OCI-LY1 (cell line): Measurements from ENCODE around the gene PDK1.

Experiments used
- H2AFZ ChIP-seq: fragments of 200-600 bp; sonication (generic), shearing (Covaris generic); 2 replicates; pipeline ENCODE4 v1.6.0; 2014; ENCODE audit warnings: antibody characterized with exemption, mild to moderate bottlenecking, low read length
- H3F3A ChIP-seq: fragments of 200-600 bp; sonication (generic), shearing (Covaris generic); 2 replicates; pipeline ENCODE4 v1.6.0; 2014; ENCODE audit warnings: mild to moderate bottlenecking, antibody characterized with exemption, low read length, moderate library complexity; ENCODE audit not compliant: insufficient read depth
- H3K27ac ChIP-seq: fragments of 200-600 bp; sonication (generic); 2 replicates; pipeline ENCODE4 v1.5.1; 2014; ENCODE audit warnings: low read length, mixed run types, mild to moderate bottlenecking, low read depth; ENCODE audit not compliant: poor library complexity, severe bottlenecking
- H3K27me3 ChIP-seq: fragments of 200-600 bp; sonication (generic); 2 replicates; pipeline ENCODE4 v1.6.0; 2014; ENCODE audit warnings: antibody characterized with exemption, mild to moderate bottlenecking, low read length, moderate library complexity; ENCODE audit not compliant: insufficient read depth
- H3K36me3 ChIP-seq: fragments of 200-600 bp; sonication (generic); 2 replicates; pipeline ENCODE4 v1.6.1; 2014; ENCODE audit warnings: mild to moderate bottlenecking, antibody characterized with exemption, low read length, moderate library complexity, mixed read lengths; ENCODE audit not compliant: insufficient read depth
- H3K4me1 ChIP-seq: fragments of 200-600 bp; sonication (generic); 2 replicates; pipeline ENCODE4 v1.5.1; 2014; ENCODE audit warnings: mild to moderate bottlenecking, low read length, moderate library complexity; ENCODE audit not compliant: insufficient read depth, severe bottlenecking
- H3K4me2 ChIP-seq: fragments of 200-600 bp; sonication (generic), shearing (Covaris generic); 2 replicates; pipeline ENCODE4 v1.6.1; 2014; ENCODE audit warnings: low read length
- H3K4me3 ChIP-seq: fragments of 200-600 bp; sonication (generic); 2 replicates; pipeline ENCODE4 v1.5.1; 2014; ENCODE audit warnings: low read length, low read depth, mild to moderate bottlenecking, mixed read lengths; ENCODE audit not compliant: poor library complexity, severe bottlenecking
- H3K79me2 ChIP-seq: fragments of 200-600 bp; shearing (Covaris generic); 2 replicates; pipeline ENCODE4 v1.6.1; 2016; ENCODE audit warnings: mixed run types, low read length, mixed read lengths; ENCODE audit not compliant: insufficient read depth
- H3K9ac ChIP-seq: fragments of 200-600 bp; sonication (generic), shearing (Covaris generic); 2 replicates; pipeline ENCODE4 v1.6.1; 2014; ENCODE audit warnings: mild to moderate bottlenecking, low read length, mixed read lengths
- H3K9me2 ChIP-seq: fragments of 200-600 bp; sonication (generic), shearing (Covaris generic); 2 replicates; pipeline ENCODE4 v1.6.1; 2014; ENCODE audit warnings: low read depth, mild to moderate bottlenecking, low read length, mixed read lengths
- H3K9me3 ChIP-seq: fragments of 200-600 bp; shearing (Covaris generic); 2 replicates; pipeline ENCODE4 v1.6.1; 2014; ENCODE audit warnings: low read length, mixed read lengths
- H4K20me1 ChIP-seq: fragments of 200-600 bp; sonication (generic), shearing (Covaris generic); 2 replicates; pipeline ENCODE4 v1.6.0; 2016; ENCODE audit warnings: mild to moderate bottlenecking, low read length; ENCODE audit not compliant: insufficient read depth
- CTCF ChIP-seq: fragments of 200-600 bp; sonication (generic), shearing (Covaris generic); IDR thresholded peaks from 2 replicates; pipeline ENCODE4 v1.5.1; 2017; ENCODE audit warnings: mild to moderate bottlenecking, antibody characterized with exemption, low read length, moderate library complexity, mixed read lengths
- EZH2 ChIP-seq: fragments of 200-600 bp; sonication (generic), shearing (Covaris generic); IDR thresholded peaks from 2 replicates; pipeline ENCODE4 v1.8.0; 2017; ENCODE audit warnings: borderline replicate concordance, mixed run types, mild to moderate bottlenecking, antibody characterized with exemption, low read length, moderate library complexity, mixed read lengths

PDK1 gene

GRCh38 chr2:172613615-172614231 is 57.8 kb downstream of the PDK1 start:
- H2AFZ ChIP-seq: no peak overlapping the region
- no peak overlapping the region for H3K9ac ChIP-seq
- H3K4me3 ChIP-seq: no peak overlapping the region
- no peak overlapping the region for H3K27ac ChIP-seq
- H3K9me3 ChIP-seq: no peaks in the 10 kb centered on the region
- no peaks in the 10 kb centered on the region for H3K27me3 ChIP-seq
- no peaks in the 10 kb centered on the region for H3K79me2 ChIP-seq
- no peaks in the 10 kb centered on the region for H4K20me1 ChIP-seq
- no peak overlapping the region for H3K4me2 ChIP-seq
- no peaks in the 10 kb centered on the region for H3F3A ChIP-seq
- no peak for TF ChIP-seq CTCF
- TF ChIP-seq EZH2: no peak
- H3K36me3 ChIP-seq: no peaks in the 10 kb centered on the region; the same call in 1 of the 2 replicates
- no peaks in the 10 kb centered on the region for H3K4me1 ChIP-seq
- H3K9me2 ChIP-seq: no peaks in the 10 kb centered on the region

GRCh38 chr2:172614932-172615331 is 59.0 kb downstream of the PDK1 start:
- TF ChIP-seq CTCF: no peak
- no peak for TF ChIP-seq EZH2

GRCh38 chr2:172615727-172616261 is 59.9 kb downstream of the PDK1 start:
- Histone ChIP-seq H3K27me3 (no peaks in the 10 kb centered on the region), H3K4me3 (no peak overlapping the region), H3K9me3 (no peaks in the 10 kb centered on the region), H2AFZ (no peak overlapping the region), H3F3A (no peaks in the 10 kb centered on the region), H3K4me1 (no peaks in the 10 kb centered on the region), H3K27ac (no peak overlapping the region), H4K20me1 (no peaks in the 10 kb centered on the region), H3K9ac (no peak overlapping the region), H3K4me2 (no peak overlapping the region), H3K36me3 (no peaks in the 10 kb centered on the region; the same call in 1 of the 2 replicates), H3K9me2 (no peaks in the 10 kb centered on the region), H3K79me2 (no peaks in the 10 kb centered on the region)
- no peak for TF ChIP-seq EZH2
- TF ChIP-seq CTCF: no peak

More at GRCh38 chr2:172614932-172615331, 59.0 kb downstream of the PDK1 start:
- H3K79me2 ChIP-seq: no peaks in the 10 kb centered on the region
- no peaks in the 10 kb centered on the region for H3K9me3 ChIP-seq
- no peaks in the 10 kb centered on the region for H3K4me1 ChIP-seq
- H3K27me3 ChIP-seq: no peaks in the 10 kb centered on the region
- no peaks in the 10 kb centered on the region; the same call in 1 of the 2 replicates for H3K36me3 ChIP-seq
- H3F3A ChIP-seq: no peaks in the 10 kb centered on the region
- H3K4me2 ChIP-seq: no peak overlapping the region
- no peak overlapping the region for H3K9ac ChIP-seq
- no peaks in the 10 kb centered on the region for H4K20me1 ChIP-seq
- H3K27ac ChIP-seq: no peak overlapping the region
- no peaks in the 10 kb centered on the region for H3K9me2 ChIP-seq
- no peak overlapping the region for H2AFZ ChIP-seq
- H3K4me3 ChIP-seq: no peak overlapping the region
